GM12878 (cell line): Measurements from ENCODE around the gene CCDC120. TPM values are rescaled to one million over a fixed set of nuclear protein-coding genes. Genes with fewer than 3 reads are reported as not detected.

Source experiments
- ATAC-seq: fragments of 200-7000 bp; cut with Tn5 transposase; 3 replicates; pipeline ENCODE4 v1.9.1; 2020; ENCODE audit warnings: mild to moderate bottlenecking, moderate library complexity
- BruUV-seq: library from RNA; stranded (reverse); fragments of 400-500 nt; replicated peaks from 2 replicates; lab custom pipeline; 2021; lab: Mats Ljungman, UMichigan
- CTCF ChIA-PET: fragments of 300-600 bp; sonication (Branson Sonifier 250); formaldehyde crosslinking; extraction: SDS; loops from one replicate; lab custom pipeline; 2021; ENCODE audit warnings: inconsistent platforms; lab: Yijun Ruan, JAX
- POLR2A ChIA-PET: fragments of 350-600 bp; formaldehyde crosslinking; extraction: SDS; loops from one replicate; lab custom pipeline; 2021; ENCODE audit warnings: inconsistent platforms; lab: Charles Lee
- RAD21 ChIA-PET: fragments of 300-600 bp; sonication (Branson Sonifier 250); formaldehyde crosslinking; loops from one replicate; lab custom pipeline; 2023; ENCODE audit warnings: antibody characterized with exemption; ENCODE audit not compliant: unreplicated experiment; lab: Charles Lee
- SMC1A ChIA-PET: fragments of 300-600 bp; sonication (Branson Sonifier 250); formaldehyde crosslinking; loops from one replicate; lab custom pipeline; 2023; ENCODE audit not compliant: unreplicated experiment, uncharacterized antibody; lab: Charles Lee
- DNase-seq: peaks from one replicate; pipeline ENCODE4 v3.0.0-alpha.2; 2011; ENCODE audit warnings: low read depth, low spot score
- FAIRE-seq: peaks from 3 replicates; lab custom pipeline; 2011; peaks lifted over from hg19 to GRCh38; lab: Jason Lieb, UNC
- H2AFZ ChIP-seq: 2 replicates; pipeline ENCODE4 v1.6.0; 2011; ENCODE audit warnings: low read depth, low read length, control low read depth; ENCODE audit not compliant: control insufficient read depth
- H3K27ac ChIP-seq: 2 replicates; pipeline ENCODE4 v1.5.1; 2011; ENCODE audit warnings: control low read depth; ENCODE audit not compliant: control insufficient read depth, insufficient read depth
- H3K27me3 ChIP-seq, 2 experiments: replicated peaks in 1 of 2; 2 replicates each; pipeline versions ENCODE4 v1.6.0 to v1.6.1; 2011; ENCODE audit warnings: low read length in 1 of 2; ENCODE audit not compliant: control insufficient read depth in 2 of 2, insufficient read depth in 2 of 2
- H3K36me3 ChIP-seq, 2 experiments: 2 replicates each; pipeline ENCODE4 v1.5.1; 2011; ENCODE audit warnings: low read length in 1 of 2; ENCODE audit not compliant: control insufficient read depth in 2 of 2, insufficient read depth in 2 of 2
- H3K4me1 ChIP-seq: 2 replicates; pipeline ENCODE4 v1.6.1; 2011; ENCODE audit warnings: mild to moderate bottlenecking, low read length, moderate library complexity, mixed read lengths; ENCODE audit not compliant: control insufficient read depth, insufficient read depth
- H3K4me2 ChIP-seq: 2 replicates; pipeline ENCODE4 v1.6.0; 2011; ENCODE audit warnings: control low read depth; ENCODE audit not compliant: control insufficient read depth, insufficient read depth
- H3K4me3 ChIP-seq: fragments of 200-600 bp; sonication (generic); 2 replicates; pipeline ENCODE4 v1.5.1; 2016
- H3K79me2 ChIP-seq: 2 replicates; pipeline ENCODE4 v1.6.0; 2011; ENCODE audit warnings: low read length; ENCODE audit not compliant: control insufficient read depth, insufficient read depth
- H3K9ac ChIP-seq: 2 replicates; pipeline ENCODE4 v1.8.0; 2011; ENCODE audit warnings: low read length, control low read depth, mixed read lengths; ENCODE audit not compliant: control insufficient read depth, insufficient read depth
- H3K9me3 ChIP-seq: replicated peaks from 3 replicates; pipeline ENCODE4 v1.5.1; 2011; ENCODE audit warnings: mild to moderate bottlenecking, low read length; ENCODE audit not compliant: control insufficient read depth, insufficient read depth
- H4K20me1 ChIP-seq: 2 replicates; pipeline ENCODE4 v1.6.0; 2011; ENCODE audit not compliant: control insufficient read depth, insufficient read depth
- BCL11A ChIP-seq: IDR thresholded peaks from 2 replicates; pipeline ENCODE4 v1.6.1; 2011; ENCODE audit warnings: low read depth, low read length
- FOS ChIP-seq: IDR thresholded peaks from 3 replicates; pipeline ENCODE4 v1.6.1; 2011; ENCODE audit warnings: borderline replicate concordance; ENCODE audit not compliant: insufficient read length; ENCODE audit errors: extremely low read depth
- HCFC1 ChIP-seq: fragments of 150-350 bp; IDR thresholded peaks from 2 replicates; pipeline ENCODE4 v1.6.1; 2014; ENCODE audit warnings: low read length
- KLF5 ChIP-seq: fragments of 450-650 bp; IDR thresholded peaks from 2 replicates; pipeline ENCODE4 v1.6.1; 2014; ENCODE audit warnings: mild to moderate bottlenecking; ENCODE audit not compliant: partially characterized antibody
- LARP7 ChIP-seq: fragments of 450-650 bp; IDR thresholded peaks from 2 replicates; pipeline ENCODE4 v1.6.1; 2017; ENCODE audit warnings: mild to moderate bottlenecking
- MAX ChIP-seq: IDR thresholded peaks from 2 replicates; pipeline ENCODE4 v1.6.1; 2012; ENCODE audit warnings: low read depth, low read length, improper control_type of control experiment
- POLR2A ChIP-seq: IDR thresholded peaks from 2 replicates; pipeline ENCODE4 v1.6.1; 2011; ENCODE audit warnings: low read depth, mild to moderate bottlenecking, low read length
- RFX5 ChIP-seq: IDR thresholded peaks from 2 replicates; pipeline ENCODE4 v1.6.1; 2011; ENCODE audit warnings: low read depth, low read length, improper control_type of control experiment
- SPI1 ChIP-seq: IDR thresholded peaks from 2 replicates; pipeline ENCODE4 v1.6.1; 2011; ENCODE audit warnings: low read depth, mild to moderate bottlenecking, low read length, moderate library complexity, borderline replicate concordance; ENCODE audit not compliant: insufficient read depth
- TBL1XR1 ChIP-seq: IDR thresholded peaks from 2 replicates; pipeline ENCODE4 v1.6.1; 2012; ENCODE audit warnings: low read depth, low read length, improper control_type of control experiment
- USF2 ChIP-seq: IDR thresholded peaks from 2 replicates; pipeline ENCODE4 v1.6.1; 2011; ENCODE audit warnings: low read depth, low read length, improper control_type of control experiment, borderline replicate concordance
- ZBTB40 ChIP-seq: fragments of 450-650 bp; IDR thresholded peaks from 2 replicates; pipeline ENCODE4 v1.6.1; 2016; ENCODE audit warnings: mild to moderate bottlenecking, moderate library complexity, borderline replicate concordance
- ZNF217 ChIP-seq: fragments of 450-650 bp; IDR thresholded peaks from 2 replicates; pipeline ENCODE4 v1.6.1; 2017; ENCODE audit warnings: antibody characterized with exemption, mild to moderate bottlenecking
- ZNF687 ChIP-seq: fragments of 450-650 bp; IDR thresholded peaks from 2 replicates; pipeline ENCODE4 v1.6.1; 2017; ENCODE audit warnings: mild to moderate bottlenecking, moderate library complexity
- WGBS: methylation state at CpG from one replicate; pipeline ENCODE4 v1.1.6; 2016; ENCODE audit warnings: low lambda C conversion rate; ENCODE audit not compliant: insufficient replicate concordance, insufficient coverage; ENCODE audit errors: missing lambda C conversion rate; 5-methylcytosine and 5-hydroxymethylcytosine counted together
- in situ Hi-C: fragments of 300-500 bp; cut with MboI; formaldehyde crosslinking; loops from 9 replicates; pipeline ENCODE4 v1.14.3; 2018; ENCODE audit warnings: mixed read lengths
- intact Hi-C: fragments of 100-400 bp; cut with micrococcal nuclease; formaldehyde crosslinking; loops from one replicate; pipeline ENCODE4 v1.14.2; 2022; ENCODE audit not compliant: unreplicated experiment
- polyA plus RNA-seq, 11 experiments: library from polyadenylated mRNA; depleted of rRNA in 4 of 11; unstranded in 6 of 11; stranded (reverse) in 5 of 11; fragments of >200 nt; fragmentation: Nextera tagmentation in 4 of 11; fragmentation: Illumina TruSeq in 1 of 11; extraction: Ambion mirVana in 4 of 11; extraction: Trizol in 1 of 11; gene quantifications; 1 replicate in 1 of 11; 2 replicates in 10 of 11; pipeline versions ENCODE4 v1.2.1 to v1.2.3, GENCODE V29; 2011 to 2016; ENCODE audit warnings: inconsistent platforms in 2 of 11, missing spikeins in 2 of 11, low read depth in 1 of 11
- total RNA-seq, 4 experiments: library from RNA; depleted of rRNA in 3 of 4; stranded (reverse); fragments of >200 nt in 3 of 4; fragmentation: Illumina TruSeq in 1 of 4; extraction: Trizol in 1 of 4; gene quantifications; 2 replicates each; pipeline versions ENCODE4 v1.2.1 to v1.2.3, GENCODE V29; 2013 to 2021

CCDC120 gene
- total and polyA plus RNA-seq, 10 of the 15 experiments (the other 5 are each of a cell fraction or from before 2014, with no cell fraction given) = 0.11 to 4.1 (median 0.76) TPM

- H3K4me2 ChIP-seq = peak within 1 kb of the TSS; percentile 64
- ATAC-seq (peak; percentile 60), DNase-seq (peak; percentile 42), FAIRE-seq (no peak)
- H3K9ac ChIP-seq = peak within 1 kb of the TSS; percentile 34; the same call in 1 of the 2 replicates
- ChIA-PET SMC1A (no interaction called here), CTCF (no interaction called here), RAD21 (no interaction called here), POLR2A (no interaction called here)
- no peak within 1 kb of the TSS for H3K27ac ChIP-seq
- H3K36me3 ChIP-seq = no peaks in the 10 kb centered on the region; a peak in 1 of 4 replicates
- in situ Hi-C loops = no loop called here
- peaks cover 2% of the 10 kb centered on the region; the same call in 1 of the 3 replicates for H3K9me3 ChIP-seq
- peak within 1 kb of the TSS; percentile 67; the same call in 1 of the 2 replicates for H2AFZ ChIP-seq
- intact Hi-C loops = no loop called here
- no peaks in the 10 kb centered on the region for H3K27me3 ChIP-seq
- 32% methylated on average over 52 of the region's 61 CpGs for WGBS
- H4K20me1 ChIP-seq = no peaks in the 10 kb centered on the region
- H3K4me3 ChIP-seq = peak within 1 kb of the TSS; percentile 76
- BruUV-seq = no TSS peak
- H3K4me1 ChIP-seq = no peaks in the 10 kb centered on the region
- H3K79me2 ChIP-seq = no peaks in the 10 kb centered on the region
- TF ChIP-seq LARP7 (no peak), ZBTB40 (no peak), SPI1 (no peak), TBL1XR1 (no peak), USF2 (no peak; the same call in 1 of the 2 replicates), ZNF217 (no peak), POLR2A (peak; percentile 82), RFX5 (no peak), FOS (no peak), ZNF687 (peak; percentile 68; the same call in 1 of the 2 replicates), HCFC1 (peak; percentile 66), BCL11A (no peak), MAX (0 out of 2 replicates have a peak, but pooled peaks have one; percentile 36), KLF5 (no peak)
Measured at GRCh38 chrX:49073601-49074575, 15.1 kb downstream of the CCDC120 start, which contains the start of gene PRAF2. TSS of gene PRAF2 (minus strand) at chrX:49074002. CDS start at chrX:49073987, 15 bp downstream.
